Measurements from ENCODE around the gene ATAD3A. TPM values are rescaled to one million over a fixed set of nuclear protein-coding genes. Genes with fewer than 3 reads are reported as not detected.
"Not testable (repeated sequence)": the region's sequence is repeated elsewhere in the genome, so short reads cannot be mapped to it uniquely, and the experiment has no call there.

ATAD3A gene
- total RNA-seq, 2 experiments from 2014 or later, result 26.2 to 26.5 TPM

DNA sequence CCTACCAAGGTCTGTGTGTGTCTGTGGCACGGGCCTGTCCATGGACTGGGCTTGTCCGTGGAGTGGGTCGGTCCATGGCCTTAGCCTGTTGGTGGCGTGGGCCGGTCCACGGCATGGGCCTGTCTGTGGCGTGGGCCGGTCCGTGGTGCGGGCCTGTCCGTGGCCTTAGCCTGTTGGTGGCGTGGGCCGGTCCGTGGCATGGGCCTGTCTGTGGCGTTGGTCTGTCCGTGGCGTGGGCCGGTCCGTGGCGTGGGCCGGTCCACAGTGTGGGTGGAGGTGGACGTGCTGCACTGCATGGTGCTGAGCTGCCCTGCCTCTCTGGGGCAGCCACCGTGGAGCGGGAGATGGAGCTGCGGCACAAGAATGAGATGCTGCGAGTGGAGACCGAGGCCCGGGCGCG lies 30.2 kb upstream of the ATAD3A start:
- H3K9me3 Mint-ChIP-seq, POLR2A ChIA-PET, H3K4me3 Mint-ChIP-seq, H3K4me1 Mint-ChIP-seq, DNase-seq, CTCF ChIA-PET, H3K27me3 Mint-ChIP-seq, H3K27ac Mint-ChIP-seq: not testable (repeated sequence)
- H3K36me3 Mint-ChIP-seq (ENCODE audit: low read depth), result peaks cover 22% of the 10 kb centered on the region

DNA sequence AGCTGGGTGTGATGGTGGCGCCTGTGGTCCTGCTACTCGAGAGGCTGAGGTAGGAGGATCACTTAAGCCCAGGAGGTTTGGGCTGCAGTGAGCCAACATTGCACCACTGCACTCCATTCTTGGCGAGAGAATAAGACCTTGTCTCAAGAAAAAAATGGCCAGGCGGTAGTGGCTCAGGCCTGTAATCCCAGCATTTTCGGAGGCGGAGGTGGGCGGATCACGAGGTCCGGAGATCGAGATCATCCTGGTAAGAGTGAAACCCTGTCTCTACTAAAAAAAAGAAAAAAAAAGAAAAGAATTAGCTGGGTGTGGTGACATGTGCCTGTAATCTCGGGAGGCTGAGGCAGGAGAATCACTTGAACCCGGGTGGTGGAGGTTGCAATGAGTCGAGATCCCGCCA lies 29.1 kb upstream of the ATAD3A start:
- no peak for DNase-seq
- Mint-ChIP-seq H3K4me3 (no peak overlapping the region), H3K36me3 (ENCODE audit: low read depth) (peaks cover 21% of the 10 kb centered on the region), H3K27me3 (no peaks in the 10 kb centered on the region), H3K9me3 (no peaks in the 10 kb centered on the region), H3K27ac (no peak overlapping the region), H3K4me1 (no peaks in the 10 kb centered on the region)
- ChIA-PET POLR2A (no interaction called here), CTCF (no interaction called here)

- Mint-ChIP-seq H3K27me3 (no peaks in the 10 kb centered on the region), H3K36me3 (ENCODE audit: low read depth) (peaks cover 24% of the 10 kb centered on the region), H3K27ac (no peak overlapping the region), H3K9me3 (no peaks in the 10 kb centered on the region), H3K4me1 (no peaks in the 10 kb centered on the region), H3K4me3 (no peak overlapping the region)
- CTCF ChIA-PET, result no interaction called here
- POLR2A ChIA-PET, result interaction anchor here (0.7 kb wide), 1 partner anchor 16 kb away, joined by 3 read pairs; no protein-coding TSS in a partner anchor
- DNase-seq, result no peak
Observed at GRCh38 chr1:1483714-1484113, 28.2 kb upstream of the ATAD3A start.

GRCh38 chr1:1484976-1485750 lies 26.8 kb upstream of the ATAD3A start:
- H3K4me3 Mint-ChIP-seq, H3K9me3 Mint-ChIP-seq, CTCF ChIA-PET, H3K27ac Mint-ChIP-seq, POLR2A ChIA-PET, H3K4me1 Mint-ChIP-seq, DNase-seq, H3K27me3 Mint-ChIP-seq: not testable (repeated sequence)
- peaks cover 28% of the 10 kb centered on the region for H3K36me3 Mint-ChIP-seq (ENCODE audit: low read depth)

DNA sequence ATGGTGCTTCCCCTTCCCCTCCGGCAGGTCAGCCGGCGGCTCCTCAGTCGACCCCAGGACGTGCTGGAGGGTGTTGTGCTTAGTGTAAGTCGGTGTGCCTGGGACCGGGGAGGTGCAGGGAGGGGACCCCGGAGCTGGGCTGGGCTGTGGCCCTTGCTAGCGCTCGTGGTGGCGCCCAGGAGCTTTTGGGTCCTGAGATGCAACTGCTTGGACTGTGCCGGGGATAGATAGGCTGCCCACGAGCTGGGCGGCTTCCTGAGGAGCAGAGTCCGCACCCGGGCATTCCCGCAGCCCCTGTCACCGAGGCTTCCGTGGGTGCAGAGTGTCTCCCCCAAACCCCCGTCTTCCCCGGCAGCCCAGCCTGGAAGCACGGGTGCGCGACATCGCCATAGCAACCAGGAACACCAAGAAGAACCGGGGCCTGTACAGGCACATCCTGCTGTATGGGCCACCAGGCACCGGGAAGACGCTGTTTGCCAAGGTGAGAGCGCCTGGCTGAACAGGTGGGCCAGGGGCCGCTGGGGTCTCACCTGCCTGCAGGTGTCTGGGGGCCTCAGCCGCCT lies 26.1 kb upstream of the ATAD3A start:
- POLR2A ChIA-PET, H3K9me3 Mint-ChIP-seq, H3K27ac Mint-ChIP-seq, DNase-seq, CTCF ChIA-PET, H3K4me1 Mint-ChIP-seq, H3K27me3 Mint-ChIP-seq, H3K4me3 Mint-ChIP-seq: not testable (repeated sequence)
- peaks cover 29% of the 10 kb centered on the region for H3K36me3 Mint-ChIP-seq (ENCODE audit: low read depth)

- no peaks in the 10 kb centered on the region for H3K4me1 Mint-ChIP-seq
- no peak overlapping the region for H3K27ac Mint-ChIP-seq
- peaks cover 2% of the 10 kb centered on the region for H3K9me3 Mint-ChIP-seq
- no peak for DNase-seq
- peaks cover 45% of the 10 kb centered on the region for H3K36me3 Mint-ChIP-seq (ENCODE audit: low read depth)
- ChIA-PET POLR2A (no interaction called here), CTCF (no interaction called here)
- no peaks in the 10 kb centered on the region for H3K27me3 Mint-ChIP-seq
- H3K4me3 Mint-ChIP-seq, result no peak overlapping the region
Observed at GRCh38 chr1:1487701-1488100, 24.3 kb upstream of the ATAD3A start.

GRCh38 chr1:1489231-1489630 lies 22.7 kb upstream of the ATAD3A start:
- H3K9me3 Mint-ChIP-seq, result peaks cover 5% of the 10 kb centered on the region
- peaks cover 57% of the 10 kb centered on the region for H3K36me3 Mint-ChIP-seq (ENCODE audit: low read depth)
- DNase-seq, result no peak
- POLR2A ChIA-PET, result no interaction called here
- H3K27me3 Mint-ChIP-seq, result no peaks in the 10 kb centered on the region
- no peak overlapping the region for H3K27ac Mint-ChIP-seq
- H3K4me1 Mint-ChIP-seq, result no peaks in the 10 kb centered on the region
- CTCF ChIA-PET, result no interaction called here
- H3K4me3 Mint-ChIP-seq, result no peak overlapping the region

- H3K27ac Mint-ChIP-seq, result no peak overlapping the region
- ChIA-PET POLR2A (no interaction called here), CTCF (no interaction called here)
- H3K27me3 Mint-ChIP-seq, result no peaks in the 10 kb centered on the region
- H3K4me1 Mint-ChIP-seq, result no peaks in the 10 kb centered on the region
- no peak overlapping the region for H3K4me3 Mint-ChIP-seq
- H3K36me3 Mint-ChIP-seq (ENCODE audit: low read depth), result peaks cover 62% of the 10 kb centered on the region
- peaks cover 5% of the 10 kb centered on the region for H3K9me3 Mint-ChIP-seq
- no peak for DNase-seq
Observed at GRCh38 chr1:1489861-1490260, 22.1 kb upstream of the ATAD3A start.

DNA sequence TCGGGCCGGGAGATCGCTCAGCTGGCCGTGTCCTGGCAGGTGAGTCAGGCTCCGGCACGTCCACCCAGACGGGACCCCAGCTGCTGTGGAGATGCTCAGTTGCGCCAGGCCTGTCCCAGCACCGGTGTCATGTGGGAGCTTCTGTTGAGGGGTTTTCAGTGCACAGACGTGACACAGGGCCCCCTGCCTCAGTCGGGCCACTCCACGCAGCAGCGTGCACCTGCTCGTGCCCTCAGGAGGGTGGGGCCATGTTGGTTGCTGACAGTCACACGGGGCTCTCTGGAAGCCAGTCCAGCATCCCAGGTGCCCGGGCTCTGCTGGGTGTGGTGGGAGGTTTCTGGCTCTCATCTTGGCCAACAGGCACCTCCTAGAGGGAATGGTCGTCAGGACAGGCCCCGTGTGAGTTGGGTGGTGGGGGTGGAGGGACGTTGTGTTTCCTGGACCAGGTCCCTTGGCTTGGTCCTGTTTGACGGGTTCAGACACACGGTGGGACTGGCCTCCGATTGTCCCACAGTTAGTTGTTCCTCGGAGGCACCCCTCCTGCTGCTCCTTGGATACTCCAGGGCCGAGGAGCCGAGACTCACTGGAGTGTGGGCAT lies 21.2 kb upstream of the ATAD3A start:
- no peaks in the 10 kb centered on the region for H3K27me3 Mint-ChIP-seq
- DNase-seq, result no peak
- H3K4me1 Mint-ChIP-seq, result no peaks in the 10 kb centered on the region
- CTCF ChIA-PET, result no interaction called here
- POLR2A ChIA-PET, result no interaction called here
- peaks cover 5% of the 10 kb centered on the region for H3K9me3 Mint-ChIP-seq
- H3K4me3 Mint-ChIP-seq, result no peak overlapping the region
- peaks cover 63% of the 10 kb centered on the region for H3K36me3 Mint-ChIP-seq (ENCODE audit: low read depth)
- H3K27ac Mint-ChIP-seq, result no peak overlapping the region

DNA sequence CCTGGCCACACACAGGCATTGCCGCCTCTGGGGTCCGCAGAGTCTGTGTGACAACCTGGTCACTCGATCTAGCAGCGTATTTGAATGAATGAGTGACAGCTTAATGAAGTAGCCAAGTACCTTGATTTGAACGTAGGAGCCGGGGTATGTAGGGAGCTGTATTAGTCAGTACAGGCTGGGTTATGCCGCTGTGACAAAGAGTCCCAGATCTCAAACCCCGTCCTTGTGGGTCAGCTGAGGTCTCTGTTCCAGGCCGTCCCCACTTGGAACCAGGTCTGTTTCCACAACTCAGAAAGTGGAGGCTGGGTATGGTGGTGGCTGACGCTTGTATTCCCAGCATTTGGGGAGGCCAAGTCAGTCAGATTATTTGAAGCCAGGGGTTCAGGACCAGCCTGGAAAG lies 20.4 kb upstream of the ATAD3A start:
- peaks cover 63% of the 10 kb centered on the region for H3K36me3 Mint-ChIP-seq (ENCODE audit: low read depth)
- ChIA-PET POLR2A (no interaction called here), CTCF (interaction anchor here (0.9 kb wide), 1 partner anchor 14 kb away, joined by 3 read pairs; no protein-coding TSS in a partner anchor)
- H3K4me3 Mint-ChIP-seq, result no peak overlapping the region
- H3K27ac Mint-ChIP-seq, result no peak overlapping the region
- H3K9me3 Mint-ChIP-seq, result peaks cover 5% of the 10 kb centered on the region
- H3K27me3 Mint-ChIP-seq, result no peaks in the 10 kb centered on the region
- no peaks in the 10 kb centered on the region for H3K4me1 Mint-ChIP-seq
- no peak for DNase-seq

- POLR2A ChIA-PET, CTCF ChIA-PET, DNase-seq, H3K4me1 Mint-ChIP-seq, H3K27me3 Mint-ChIP-seq, H3K27ac Mint-ChIP-seq, H3K9me3 Mint-ChIP-seq, H3K4me3 Mint-ChIP-seq: not testable (repeated sequence)
- peaks cover 50% of the 10 kb centered on the region for H3K36me3 Mint-ChIP-seq (ENCODE audit: low read depth)
Observed at GRCh38 chr1:1494311-1494710, 17.7 kb upstream of the ATAD3A start.

GRCh38 chr1:1495461-1495975 lies 16.4 kb upstream of the ATAD3A start:
- H3K4me1 Mint-ChIP-seq, POLR2A ChIA-PET, DNase-seq, H3K4me3 Mint-ChIP-seq, H3K27me3 Mint-ChIP-seq, CTCF ChIA-PET, H3K9me3 Mint-ChIP-seq, H3K27ac Mint-ChIP-seq: not testable (repeated sequence)
- H3K36me3 Mint-ChIP-seq (ENCODE audit: low read depth), result peaks cover 38% of the 10 kb centered on the region

- not testable (repeated sequence) for H3K27me3 Mint-ChIP-seq; H3K9me3 Mint-ChIP-seq; H3K36me3 Mint-ChIP-seq (ENCODE audit: low read depth)
- peak overlapping the region; percentile 91 for H3K27ac Mint-ChIP-seq
- CTCF ChIA-PET, result interaction anchor here (0.6 to 2.0 kb wide), 12 partner anchors 13 to 254 kb away, joined by 3 to 8 read pairs (median 4); partner anchors contain the start of genes AURKAIP1 and CCNL2
- peak overlapping the region; percentile 73 for H3K4me3 Mint-ChIP-seq
- POLR2A ChIA-PET, result interaction anchor here (0.8 to 1.6 kb wide), 3 partner anchors 65 to 130 kb away, joined by 3 to 5 read pairs (median 4); partner anchors contain the start of gene AURKAIP1
- DNase-seq, result peak; percentile 86
- H3K4me1 Mint-ChIP-seq, result peaks cover 23% of the 10 kb centered on the region
Observed at GRCh38 chr1:1504777-1505365, 7.1 kb upstream of the ATAD3A start.
